Body of pancreas (tissue), 4 donors: ENCODE measurements around the gene ATG12. TPM values are rescaled to one million over a fixed set of nuclear protein-coding genes. Genes with fewer than 3 reads are reported as not detected.

Experiments
- ATAC-seq: fragments of 150-250 bp; one replicate; pipeline ENCODE4 v1.9.1; 2016
- DNase-seq, 4 donors: peaks; one replicate each; pipeline ENCODE4 v3.0.0-alpha.2; 2019
- H3K27ac ChIP-seq, 4 donors: fragments of 200-600 bp; sonication (generic); 1 replicate in 3 of 4; 2 replicates in 1 of 4; pipeline versions ENCODE4 v1.5.1 to v1.6.1; 2016 to 2019; ENCODE audit warnings: mild to moderate bottlenecking in 1 of 4, mixed read lengths in 1 of 4, moderate library complexity in 1 of 4
- H3K27me3 ChIP-seq, 2 donors: fragments of 200-600 bp; sonication (generic); one replicate each; pipeline ENCODE4 v1.6.0; 2016; ENCODE audit warnings: mild to moderate bottlenecking in 1 of 2
- H3K36me3 ChIP-seq, 2 donors: fragments of 200-600 bp; sonication (generic); replicated peaks in 1 of 2; 2 replicates each; pipeline ENCODE4 v1.5.1; 2016; ENCODE audit warnings: low read depth in 2 of 2; ENCODE audit not compliant: insufficient read depth in 1 of 2
- H3K4me1 ChIP-seq: fragments of 200-600 bp; sonication (generic); one replicate; pipeline ENCODE4 v1.6.0; 2016
- H3K4me3 ChIP-seq, 2 donors: fragments of 200-600 bp; sonication (generic); 1 replicate in 1 of 2; 2 replicates in 1 of 2; pipeline ENCODE4 v1.5.1; 2016 to 2019
- H3K9me3 ChIP-seq, 3 donors: fragments of 200-600 bp; sonication (generic); 1 replicate in 2 of 3; 2 replicates in 1 of 3; pipeline ENCODE4 v1.5.1; 2016
- CTCF ChIP-seq, 7 experiments: fragments of 450-650 bp in 4 of 7; fragments of 200-600 bp in 3 of 7; sonication (generic) in 3 of 7; IDR thresholded peaks; one replicate each; pipeline ENCODE4 v1.5.1; 2016 to 2019; ENCODE audit warnings: antibody characterized with exemption in 7 of 7
- POLR2A ChIP-seq, 3 donors: fragments of 450-650 bp; IDR thresholded peaks; one replicate each; pipeline ENCODE4 v1.6.1; 2016; ENCODE audit warnings: antibody characterized with exemption in 3 of 3, mild to moderate bottlenecking in 2 of 3
- WGBS, 2 donors: methylation state at CpG; one replicate each; pipeline ENCODE4 v1.1.5; 2017; 5-methylcytosine and 5-hydroxymethylcytosine counted together
- intact Hi-C: fragments of 100-400 bp; cut with DNase I; formaldehyde crosslinking; loops from one replicate; pipeline ENCODE4 v1.15.1; 2023
- total RNA-seq, 2 donors: library from RNA; depleted of rRNA; stranded (reverse); fragments of >200 nt; gene quantifications; one replicate each; pipeline ENCODE4 v1.1.0, GENCODE V29; 2016

The ATG12 gene
- total RNA-seq, 2 donors from 2014 or later: 28.3 to 47.5 TPM

- no peak for ATAC-seq
- no peak for DNase-seq
- Histone ChIP-seq H3K9me3 (no peaks in the 10 kb centered on the region), H3K4me1 (peaks cover 19% of the 10 kb centered on the region), H3K27ac (no peak overlapping the region), H3K4me3 (no peak overlapping the region), H3K27me3 (no peaks in the 10 kb centered on the region), H3K36me3 (no peaks in the 10 kb centered on the region)
- no peak for TF ChIP-seq CTCF (IDR thresholded peaks at IDR 0.05)
- TF ChIP-seq POLR2A (IDR thresholded peaks at IDR 0.05): no peak
- intact Hi-C loops: no loop called here
- 86 to 91% methylated on average over 3 of the region's 3 CpGs for WGBS, 2 donors
These were observed 17.0 kb upstream of the ATG12 start for GRCh38 chr5:115858396-115858795.

- no peaks in the 10 kb centered on the region for H3K9me3 ChIP-seq
- intact Hi-C loops: no loop called here
- no peak overlapping the region for H3K27ac ChIP-seq
- DNase-seq: no peak
- peaks cover 19% of the 10 kb centered on the region for H3K4me1 ChIP-seq
- H3K36me3 ChIP-seq: no peaks in the 10 kb centered on the region
- no peak for ATAC-seq
- H3K4me3 ChIP-seq: no peak overlapping the region
- H3K27me3 ChIP-seq: no peaks in the 10 kb centered on the region
- whole genome bisulfite sequencing, 2 donors: 37 to 38% methylated on average over 2 of the region's 2 CpGs
- TF ChIP-seq POLR2A (IDR thresholded peaks at IDR 0.05): no peak
- TF ChIP-seq CTCF (IDR thresholded peaks at IDR 0.05): no peak
These were observed 16.4 kb upstream of the ATG12 start for GRCh38 chr5:115857626-115858349.

- no peak overlapping the region for H3K4me3 ChIP-seq
- H3K27me3 ChIP-seq: no peaks in the 10 kb centered on the region
- no peak overlapping the region for H3K27ac ChIP-seq
- H3K36me3 ChIP-seq: no peaks in the 10 kb centered on the region
- intact Hi-C loops: no loop called here
- no peaks in the 10 kb centered on the region for H3K9me3 ChIP-seq
- DNase-seq (no peak), ATAC-seq (no peak)
- H3K4me1 ChIP-seq: peaks cover 19% of the 10 kb centered on the region
- TF ChIP-seq CTCF (IDR thresholded peaks at IDR 0.05) (no peak), POLR2A (IDR thresholded peaks at IDR 0.05) (no peak)
- WGBS, 2 donors: 64 to 68% methylated on average over 1 of the region's 1 CpG
These were observed 15.7 kb upstream of the ATG12 start for GRCh38 chr5:115857057-115857479.

GRCh38 chr5:115855959-115856358 lies 14.6 kb upstream of the ATG12 start:
- Histone ChIP-seq H3K27ac (no peak overlapping the region), H3K4me1 (peaks cover 25% of the 10 kb centered on the region), H3K36me3 (no peaks in the 10 kb centered on the region), H3K27me3 (no peaks in the 10 kb centered on the region), H3K4me3 (no peak overlapping the region), H3K9me3 (no peaks in the 10 kb centered on the region)
- intact Hi-C loops: no loop called here
- whole genome bisulfite sequencing, 2 donors: 74 to 84% methylated on average over 1 of the region's 1 CpG
- ATAC-seq: no peak
- TF ChIP-seq POLR2A (IDR thresholded peaks at IDR 0.05): no peak
- TF ChIP-seq CTCF (IDR thresholded peaks at IDR 0.05): no peak
- DNase-seq: no peak

- WGBS, 2 donors: 93 to 95% methylated on average over 3 of the region's 3 CpGs
- TF ChIP-seq CTCF (IDR thresholded peaks at IDR 0.05) (no peak), POLR2A (IDR thresholded peaks at IDR 0.05) (no peak)
- H3K9me3 ChIP-seq: no peaks in the 10 kb centered on the region
- DNase-seq (no peak), ATAC-seq (no peak)
- intact Hi-C loops: no loop called here
- H3K4me1 ChIP-seq: peaks cover 39% of the 10 kb centered on the region
- no peaks in the 10 kb centered on the region for H3K27me3 ChIP-seq
- H3K27ac ChIP-seq: no peak overlapping the region
- H3K36me3 ChIP-seq: no peaks in the 10 kb centered on the region
- no peak overlapping the region for H3K4me3 ChIP-seq
These were observed 12.8 kb upstream of the ATG12 start for GRCh38 chr5:115854139-115854538.
